K562 (cell line): ENCODE data around the gene CCDC88C. TPM values are rescaled to one million over a fixed set of nuclear protein-coding genes. Genes with fewer than 3 reads are reported as not detected.

Source experiments
- ATAC-seq: fragments of 200-7000 bp; cut with Tn5 transposase; 3 replicates; pipeline ENCODE4 v1.9.1; 2020; ENCODE audit warnings: moderate library complexity
- BruUV-seq: library from RNA; stranded (reverse); fragments of 400-500 nt; replicated peaks from 2 replicates; lab custom pipeline; 2021; lab: Mats Ljungman, UMichigan
- CTCF ChIA-PET: fragments of 300-600 bp; formaldehyde crosslinking; extraction: SDS; loops from one replicate; lab custom pipeline; 2021; ENCODE audit warnings: low intra/inter-chr PET ratio; lab: Yijun Ruan, JAX
- POLR2A ChIA-PET: fragments of 300-600, 350-650 bp; sonication (Branson Sonifier 250); formaldehyde crosslinking; extraction: SDS; loops from one replicate; lab custom pipeline; 2021; ENCODE audit warnings: antibody characterized with exemption, inconsistent platforms; lab: Yijun Ruan, JAX
- DNase-seq, 4 experiments: peaks; one replicate each; pipeline versions ENCODE4 v3.0.0 to v3.0.0-alpha.2; 2011 to 2018; ENCODE audit warnings: low spot score in 3 of 4, mixed read lengths in 3 of 4; ENCODE audit errors: extremely low read depth in 1 of 4
- FAIRE-seq: peaks from 2 replicates; lab custom pipeline; 2011; peaks lifted over from hg19 to GRCh38; lab: Jason Lieb, UNC
- H2AFZ ChIP-seq: 2 replicates; pipeline ENCODE4 v1.6.0; 2011; ENCODE audit warnings: low read depth, low read length, control low read depth, inconsistent platforms
- H3K27ac ChIP-seq: fragments of 200-600 bp; 3 replicates; pipeline ENCODE4 v1.8.0; 2011; ENCODE audit warnings: low read depth, mild to moderate bottlenecking, control low read depth, inconsistent platforms, low read length, moderate library complexity, mixed read lengths; ENCODE audit errors: extremely low read depth
- H3K27me3 ChIP-seq, 2 experiments: fragments of 300-600 bp in 1 of 2; 2 replicates in 1 of 2; 3 replicates in 1 of 2; pipeline versions ENCODE4 v1.6.0 to v1.8.0; 2011; ENCODE audit warnings: inconsistent platforms in 2 of 2, low read length in 2 of 2, mild to moderate bottlenecking in 1 of 2, mixed read lengths in 1 of 2, moderate library complexity in 1 of 2; ENCODE audit not compliant: control insufficient read depth in 2 of 2, insufficient read depth in 2 of 2
- H3K36me3 ChIP-seq: fragments of 300-600 bp; 3 replicates; pipeline ENCODE4 v1.8.0; 2011; ENCODE audit warnings: mild to moderate bottlenecking, low read length, inconsistent platforms; ENCODE audit not compliant: control insufficient read depth, insufficient read depth
- H3K4me1 ChIP-seq, 2 experiments: fragments of 200-600 bp in 1 of 2; replicated peaks in 1 of 2; 2 replicates in 1 of 2; 3 replicates in 1 of 2; pipeline versions ENCODE4 v1.5.1 to v1.8.0; 2011; ENCODE audit warnings: inconsistent platforms in 2 of 2, low read length in 2 of 2, mild to moderate bottlenecking in 1 of 2, mixed read lengths in 1 of 2, moderate library complexity in 1 of 2; ENCODE audit not compliant: control insufficient read depth in 2 of 2, insufficient read depth in 2 of 2
- H3K4me2 ChIP-seq: 2 replicates; pipeline ENCODE4 v1.6.1; 2011; ENCODE audit warnings: low read length, control low read depth, inconsistent platforms, mixed read lengths; ENCODE audit not compliant: insufficient read depth
- H3K4me3 ChIP-seq: fragments of 200-600 bp; sonication (generic), shearing (Covaris generic); 2 replicates; pipeline ENCODE4 v1.5.1; 2016; ENCODE audit warnings: control low read depth, inconsistent platforms
- H3K79me2 ChIP-seq: fragments of 200-600 bp; 3 replicates; pipeline ENCODE4 v1.8.0; 2011; ENCODE audit warnings: low read length, inconsistent platforms; ENCODE audit not compliant: control insufficient read depth, insufficient read depth
- H3K9ac ChIP-seq, 2 experiments: 2 replicates each; pipeline versions ENCODE4 v1.6.0 to v1.6.1; 2011; ENCODE audit warnings: low read depth in 2 of 2, low read length in 2 of 2, control low read depth in 1 of 2, inconsistent platforms in 1 of 2, mild to moderate bottlenecking in 1 of 2, mixed read lengths in 1 of 2; ENCODE audit not compliant: insufficient read depth in 1 of 2
- H3K9me1 ChIP-seq: one replicate; pipeline ENCODE4 v1.6.0; 2011; ENCODE audit warnings: inconsistent platforms, mild to moderate bottlenecking, low read length, moderate library complexity; ENCODE audit not compliant: control insufficient read depth, insufficient read depth
- H3K9me3 ChIP-seq: replicated peaks from 2 replicates; pipeline ENCODE4 v1.5.1; 2011; ENCODE audit warnings: low read depth, low read length, inconsistent platforms; ENCODE audit not compliant: control insufficient read depth, insufficient read depth
- H4K20me1 ChIP-seq: replicated peaks from 2 replicates; pipeline ENCODE4 v1.6.1; 2011; ENCODE audit warnings: low read length, inconsistent platforms, mixed read lengths; ENCODE audit not compliant: control insufficient read depth, insufficient read depth
- CHD1 ChIP-seq: fragments of 200-600 bp; sonication (generic); IDR thresholded peaks from one replicate; pipeline ENCODE4 v1.6.1; 2012; ENCODE audit warnings: mild to moderate bottlenecking, moderate library complexity, low read length, inconsistent platforms
- EP300 ChIP-seq: IDR thresholded peaks from 2 replicates; pipeline ENCODE4 v1.6.1; 2012; ENCODE audit warnings: low read length, improper control_type of control experiment
- FOSL1 ChIP-seq: fragments of 200-800 bp; sonication (Bioruptor generic); conservative IDR thresholded peaks from 2 replicates; pipeline ENCODE4 v1.6.1; 2016; ENCODE audit warnings: missing genetic modification characterization, missing compliant biosample characterization
- KLF10 ChIP-seq: fragments of 250-450 bp; sonication (Bioruptor Pico); IDR thresholded peaks from 2 replicates; pipeline ENCODE4 v1.6.1; 2021; ENCODE audit warnings: matching md5 sums
- POLR2AphosphoS5 ChIP-seq: IDR thresholded peaks from 2 replicates; pipeline ENCODE4 v1.6.1; 2011; ENCODE audit warnings: mild to moderate bottlenecking, low read depth, low read length, moderate library complexity; ENCODE audit not compliant: control insufficient read depth, insufficient read depth
- STAG1 ChIP-seq: sonication (generic); formaldehyde crosslinking; IDR thresholded peaks from 2 replicates; pipeline ENCODE4 v1.5.0; 2020; ENCODE audit warnings: missing genetic modification reagents, borderline replicate concordance
- TRIM24 ChIP-seq, 2 experiments: fragments of 450-650 bp; IDR thresholded peaks; 2 replicates each; pipeline ENCODE4 v1.6.1; 2016
- TRIM28 ChIP-seq: fragments of 450-650 bp; IDR thresholded peaks from 2 replicates; pipeline ENCODE4 v1.6.1; 2017
- ZNF197 ChIP-seq: fragments of 200-800 bp; sonication (Bioruptor generic); IDR thresholded peaks from 2 replicates; pipeline ENCODE4 v1.6.1; 2016; ENCODE audit warnings: low read depth, missing genetic modification characterization, missing compliant biosample characterization
- ZNF274 ChIP-seq: IDR thresholded peaks from 2 replicates; pipeline ENCODE4 v1.6.1; 2011; ENCODE audit warnings: low read depth, mild to moderate bottlenecking, low read length, moderate library complexity, borderline replicate concordance
- ZNF699 ChIP-seq: fragments of 250-450 bp; sonication (Bioruptor Pico); IDR thresholded peaks from 2 replicates; pipeline ENCODE4 v1.8.0; 2021; ENCODE audit warnings: mild to moderate bottlenecking, moderate library complexity; ENCODE audit not compliant: insufficient replicate concordance
- WGBS: fragments of 100-300 bp; shearing (Covaris generic); methylation state at CpG from one replicate; pipeline ENCODE4 v1.1.6; 2016; ENCODE audit warnings: low coverage, mixed read lengths; ENCODE audit not compliant: insufficient coverage; ENCODE audit errors: missing lambda C conversion rate; 5-methylcytosine and 5-hydroxymethylcytosine counted together
- in situ Hi-C: fragments of 300-500 bp; cut with MboI; formaldehyde crosslinking; loops from 4 replicates; pipeline ENCODE4 v1.15.0; 2018; ENCODE audit warnings: inconsistent platforms, mixed read lengths
- intact Hi-C: fragments of 100-400 bp; cut with micrococcal nuclease; formaldehyde crosslinking; loops from 2 replicates; pipeline ENCODE4 v1.14.2; 2022
- polyA plus RNA-seq, 8 experiments: library from polyadenylated mRNA; depleted of rRNA in 4 of 8; stranded (reverse) in 5 of 8; unstranded in 3 of 8; fragments of >200 nt; fragmentation: Nextera tagmentation in 2 of 8; fragmentation: Illumina TruSeq in 1 of 8; extraction: Ambion mirVana in 2 of 8; extraction: Trizol in 1 of 8; gene quantifications; 2 replicates each; pipeline versions ENCODE4 v1.2.1 to v1.2.3, GENCODE V29; 2011 to 2014; ENCODE audit warnings: inconsistent platforms in 1 of 8, missing spikeins in 1 of 8
- total RNA-seq, 7 experiments: library from RNA; depleted of rRNA in 6 of 7; stranded (reverse); fragments of >200 nt in 6 of 7; fragmentation: Illumina TruSeq in 2 of 7; extraction: Trizol in 2 of 7; gene quantifications; 2 replicates each; pipeline versions ENCODE4 v1.2.1 to v1.2.3, GENCODE V29; 2011 to 2021; ENCODE audit warnings: low replicate concordance in 1 of 7
- TF ChIP-seq, protein P1 (sequence below), 3 experiments: fragments of 200-800 bp in 1 of 3; sonication (Bioruptor generic) in 1 of 3; sonication (generic) in 1 of 3; formaldehyde crosslinking in 1 of 3; IDR thresholded peaks; 2 replicates each; pipeline versions ENCODE4 v1.6.1 to v1.8.0; 2016 to 2022; ENCODE audit warnings: mild to moderate bottlenecking in 2 of 3, missing compliant biosample characterization in 2 of 3, missing genetic modification characterization in 2 of 3, missing genetic modification reagents in 1 of 3

The CCDC88C gene
- total and polyA plus RNA-seq, 9 of the 15 experiments (the other 6 are each of a cell fraction or from before 2014, with no cell fraction given), result 0.62 to 22.5 (median 10.7) TPM

- 94% methylated on average over 21 of the region's 23 CpGs for WGBS
- no TSS peak for BruUV-seq
- Histone ChIP-seq H3K27me3 (no peaks in the 10 kb centered on the region), H4K20me1 (no peaks in the 10 kb centered on the region), H3K27ac (no peak overlapping the region), H3K4me2 (no peak overlapping the region), H3K9me1 (peaks cover 3% of the 10 kb centered on the region), H3K79me2 (no peaks in the 10 kb centered on the region), H2AFZ (no peak overlapping the region), H3K4me1 (peaks cover 0 to 4% of the 10 kb centered on the region in 2 experiments; a peak in 2 of 5 replicates), H3K36me3 (peaks cover 35% of the 10 kb centered on the region; the same call in 1 of the 3 replicates), H3K9ac (no peak overlapping the region; a peak in 1 of 4 replicates), H3K9me3 (no peaks in the 10 kb centered on the region), H3K4me3 (no peak overlapping the region)
- TF ChIP-seq CHD1 (no peak), EP300 (no peak), TRIM28 (no peak), STAG1 (CRISPR knock-in tag) (no peak), POLR2AphosphoS5 (no peak), FOSL1 (tag) (no peak), KLF10 (CRISPR knock-in tag) (no peak), ZNF274 (no peak), ZNF197 (CRISPR knock-in tag) (no peak), ZNF699 (no peak), TRIM24 (IDR thresholded peaks at IDR 0.05) (no peak)
- TF ChIP-seq, protein P1, sequence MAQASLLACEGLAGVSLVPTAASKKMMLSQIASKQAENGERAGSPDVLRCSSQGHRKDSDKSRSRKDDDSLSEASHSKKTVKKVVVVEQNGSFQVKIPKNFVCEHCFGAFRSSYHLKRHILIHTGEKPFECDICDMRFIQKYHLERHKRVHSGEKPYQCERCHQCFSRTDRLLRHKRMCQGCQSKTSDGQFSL (CRISPR knock-in tag; IDR thresholded peaks at IDR 0.05), result no peak
- TF ChIP-seq, protein P1 (tag; IDR thresholded peaks at IDR 0.05), result no peak
- CTCF ChIA-PET, result no interaction called here
- POLR2A ChIA-PET, result interaction anchor here (0.6 to 0.9 kb wide), 2 partner anchors 10 to 244 kb away, joined by 3 read pairs; no protein-coding TSS in a partner anchor
- intact Hi-C loops (no loop called here), in situ Hi-C loops (no loop called here)
- ATAC-seq (no peak), FAIRE-seq (no peak), DNase-seq (no peak)
These were observed 79.8 kb downstream of the CCDC88C start for GRCh38 chr14:91337699-91338335.
